ENCODE data around the gene WASHC2C.
"Not testable (repeated sequence)": the region's sequence is repeated elsewhere in the genome, so short reads cannot be mapped to it uniquely, and the experiment has no call there.

Gene WASHC2C

DNA sequence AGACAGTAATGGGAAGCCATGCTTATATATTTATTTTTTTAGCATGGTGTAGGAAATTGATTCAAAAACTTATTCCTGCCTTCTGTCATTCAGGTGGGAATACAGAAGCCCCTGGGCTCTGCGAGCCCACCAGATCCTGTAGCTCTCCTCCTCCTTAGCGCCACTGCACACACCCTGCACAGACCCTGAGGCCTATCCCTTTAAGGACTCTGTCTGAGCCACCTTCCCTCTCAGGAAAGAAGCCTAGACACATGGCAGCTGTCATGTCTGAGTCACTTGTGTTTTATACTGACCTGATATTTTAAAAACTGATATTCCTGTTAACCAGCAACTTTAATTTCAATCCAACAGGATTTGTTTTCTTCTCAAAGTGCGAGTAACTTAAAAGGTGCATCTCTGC lies 36.0 kb downstream of the WASHC2C start:
- not testable (repeated sequence) for H3K27ac ChIP-seq

DNA sequence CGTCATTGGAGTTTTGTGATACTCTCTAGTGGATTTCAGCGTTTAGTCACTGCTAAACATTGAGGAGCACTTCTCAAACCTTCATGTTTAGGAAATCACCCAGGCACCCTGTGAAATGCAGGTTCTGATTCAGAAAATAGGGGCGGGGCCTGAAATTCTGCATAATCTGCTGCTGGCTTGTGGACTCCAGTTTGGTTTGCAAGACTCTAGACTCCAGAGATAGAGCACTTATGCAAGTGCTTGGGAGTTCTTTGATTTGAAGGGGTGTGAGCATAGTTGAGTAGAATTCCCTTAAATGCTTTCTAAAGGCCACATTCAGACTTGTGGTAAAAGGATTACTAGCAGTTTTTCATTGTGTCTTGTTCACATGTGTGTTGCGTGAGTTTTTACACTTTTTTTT lies 41.3 kb downstream of the WASHC2C start:
- H3K27ac ChIP-seq: not testable (repeated sequence)

DNA sequence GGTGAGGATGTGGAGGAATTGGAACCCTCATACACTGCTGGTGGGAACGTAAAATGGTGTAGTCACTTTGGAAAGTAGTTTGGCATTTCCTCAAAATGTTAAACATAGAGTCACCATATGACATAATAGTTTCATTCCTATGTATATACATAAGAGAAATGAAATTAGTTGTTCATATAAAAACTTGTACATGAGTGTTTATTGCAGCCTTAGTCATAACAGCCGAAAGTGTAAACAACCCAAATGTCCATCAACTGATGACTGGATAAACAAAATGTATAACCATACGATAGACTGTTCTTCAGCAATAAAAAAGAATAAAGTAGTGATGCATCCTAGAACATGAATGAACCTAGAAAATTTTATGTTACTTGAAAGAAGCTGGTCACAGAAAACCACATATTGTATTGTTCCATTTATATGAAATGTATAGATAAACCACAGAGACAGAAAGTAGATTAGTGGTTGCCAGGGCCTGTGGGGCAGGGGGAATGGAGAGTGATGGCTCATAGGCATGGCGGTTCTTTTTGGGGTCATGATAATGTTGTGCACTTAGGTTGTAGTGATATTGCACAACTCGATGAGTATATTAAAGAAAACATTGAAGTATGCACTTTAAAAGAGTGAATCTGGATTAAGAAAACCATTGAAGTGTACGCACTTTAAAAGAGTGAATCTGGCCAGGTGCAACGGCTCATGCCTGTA lies 44.8 kb downstream of the WASHC2C start:
- not testable (repeated sequence) for H3K27ac ChIP-seq

DNA sequence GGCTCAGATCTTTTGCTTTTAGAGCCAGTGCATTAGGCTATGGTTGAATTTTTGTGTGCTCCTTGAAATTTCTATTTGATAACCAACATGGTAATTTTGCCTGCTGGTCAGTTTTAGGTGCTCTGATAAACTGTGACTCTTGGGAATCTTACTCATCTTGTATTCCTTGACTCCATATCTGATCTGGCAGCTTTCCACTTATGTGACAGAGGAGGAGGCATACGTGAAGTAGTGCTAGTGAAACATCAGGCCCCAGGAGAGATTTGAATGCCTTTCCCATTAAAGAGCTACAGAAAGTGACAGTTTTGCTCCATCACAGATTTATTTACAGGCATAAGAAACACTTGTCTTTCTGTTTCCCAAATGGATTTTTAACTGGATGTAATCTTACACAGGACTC lies 59.2 kb downstream of the WASHC2C start:
- H3K27ac ChIP-seq: not testable (repeated sequence)

DNA sequence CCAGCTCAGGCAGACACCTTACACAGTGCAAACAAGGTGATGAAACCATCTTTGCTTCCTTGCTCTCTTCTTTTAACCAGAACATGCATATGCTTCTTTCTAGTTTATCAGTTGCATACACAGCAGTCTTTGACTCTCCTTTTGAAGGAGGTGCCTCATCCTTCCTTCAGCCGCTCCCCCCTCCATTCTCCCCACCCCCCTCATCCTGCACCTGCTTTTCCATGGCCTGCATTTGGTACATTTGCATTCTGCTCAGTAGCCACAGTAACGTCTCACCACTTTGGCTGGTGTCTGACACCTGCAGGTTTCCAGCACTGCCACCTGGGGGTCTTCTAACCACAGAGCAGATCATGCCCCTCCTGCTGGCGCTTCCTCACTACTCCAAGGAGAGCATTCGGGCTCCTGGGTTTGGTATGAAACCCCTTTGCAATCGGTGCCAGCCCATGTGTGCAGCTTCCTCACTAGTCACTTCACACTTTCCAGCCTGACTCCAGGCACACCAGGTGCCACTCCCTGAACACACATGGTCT lies 60.2 kb downstream of the WASHC2C start:
- H3K27ac ChIP-seq: not testable (repeated sequence)

DNA sequence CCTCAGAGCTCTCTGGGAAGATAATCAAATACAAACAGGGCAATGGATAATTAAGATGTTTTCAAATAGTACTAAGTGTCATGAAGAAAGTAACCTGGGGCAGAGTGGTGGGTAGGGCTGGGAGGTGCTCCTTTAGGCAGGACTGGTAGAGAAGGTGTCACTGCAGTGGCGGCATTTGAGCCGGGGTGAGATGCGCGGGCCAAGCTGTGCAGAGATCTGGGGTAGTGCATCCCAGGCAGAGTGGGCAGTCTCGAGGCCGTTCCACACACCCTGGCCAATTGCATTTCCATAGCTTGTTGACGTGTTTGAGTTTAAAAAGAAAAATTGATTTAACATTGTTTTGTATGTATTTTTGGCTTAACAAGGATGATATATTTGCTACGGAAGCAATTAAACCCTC lies 62.9 kb downstream of the WASHC2C start:
- H3K27ac ChIP-seq: not testable (repeated sequence)

DNA sequence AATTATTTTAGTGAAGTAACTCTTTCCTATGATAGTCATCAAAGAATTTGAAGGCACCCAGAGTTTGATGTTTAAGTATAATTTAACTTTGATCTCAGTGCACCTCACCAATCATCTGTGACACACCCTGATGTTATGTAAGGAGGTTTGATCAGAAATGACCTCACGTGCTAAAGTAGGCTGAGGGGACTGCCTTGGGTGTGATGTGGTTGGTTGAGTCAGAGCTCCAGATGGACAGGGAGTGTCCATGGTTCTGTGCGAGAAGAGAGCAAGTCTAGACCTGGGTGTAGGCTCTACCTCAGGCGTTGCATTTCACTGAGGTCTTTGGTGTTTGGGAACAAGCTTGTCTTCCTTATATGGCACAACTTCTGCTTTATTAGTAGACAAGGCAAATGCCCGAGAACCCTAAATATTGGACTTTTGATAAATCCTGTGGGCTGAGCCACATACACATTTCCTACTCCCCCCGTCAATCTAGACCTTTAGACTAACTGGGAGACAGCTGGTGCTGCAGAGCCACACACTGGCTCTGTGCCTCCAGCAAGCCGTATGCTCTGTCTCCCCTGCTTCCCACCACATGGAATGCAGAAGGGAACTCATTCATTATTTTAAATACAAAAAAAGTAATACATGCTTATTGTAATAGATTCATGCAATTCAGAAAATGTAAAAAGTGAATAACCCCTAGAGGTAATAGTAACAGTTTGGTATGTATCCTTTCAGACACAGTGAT lies 63.8 kb downstream of the WASHC2C start:
- H3K27ac ChIP-seq: not testable (repeated sequence)

DNA sequence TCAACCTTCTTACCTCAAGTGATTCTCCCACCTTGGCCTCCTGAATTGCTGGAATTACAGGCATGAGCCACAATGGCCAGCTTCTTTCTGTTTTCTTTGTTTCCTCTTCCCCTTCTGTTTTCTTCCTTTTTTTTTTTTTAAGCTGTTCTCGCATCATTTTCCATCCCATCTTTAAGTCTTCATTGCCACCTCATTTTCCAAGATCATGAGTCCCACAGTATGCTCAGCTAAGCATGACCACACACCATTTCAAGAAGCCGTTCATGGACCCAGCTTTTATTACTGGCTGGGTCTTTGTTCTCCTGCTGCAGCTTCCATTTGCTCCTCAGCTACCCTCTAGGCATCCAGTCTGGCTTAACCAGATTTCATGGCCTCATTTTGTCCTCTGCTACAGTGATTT lies 67.7 kb downstream of the WASHC2C start:
- not testable (repeated sequence) for H3K27ac ChIP-seq

DNA sequence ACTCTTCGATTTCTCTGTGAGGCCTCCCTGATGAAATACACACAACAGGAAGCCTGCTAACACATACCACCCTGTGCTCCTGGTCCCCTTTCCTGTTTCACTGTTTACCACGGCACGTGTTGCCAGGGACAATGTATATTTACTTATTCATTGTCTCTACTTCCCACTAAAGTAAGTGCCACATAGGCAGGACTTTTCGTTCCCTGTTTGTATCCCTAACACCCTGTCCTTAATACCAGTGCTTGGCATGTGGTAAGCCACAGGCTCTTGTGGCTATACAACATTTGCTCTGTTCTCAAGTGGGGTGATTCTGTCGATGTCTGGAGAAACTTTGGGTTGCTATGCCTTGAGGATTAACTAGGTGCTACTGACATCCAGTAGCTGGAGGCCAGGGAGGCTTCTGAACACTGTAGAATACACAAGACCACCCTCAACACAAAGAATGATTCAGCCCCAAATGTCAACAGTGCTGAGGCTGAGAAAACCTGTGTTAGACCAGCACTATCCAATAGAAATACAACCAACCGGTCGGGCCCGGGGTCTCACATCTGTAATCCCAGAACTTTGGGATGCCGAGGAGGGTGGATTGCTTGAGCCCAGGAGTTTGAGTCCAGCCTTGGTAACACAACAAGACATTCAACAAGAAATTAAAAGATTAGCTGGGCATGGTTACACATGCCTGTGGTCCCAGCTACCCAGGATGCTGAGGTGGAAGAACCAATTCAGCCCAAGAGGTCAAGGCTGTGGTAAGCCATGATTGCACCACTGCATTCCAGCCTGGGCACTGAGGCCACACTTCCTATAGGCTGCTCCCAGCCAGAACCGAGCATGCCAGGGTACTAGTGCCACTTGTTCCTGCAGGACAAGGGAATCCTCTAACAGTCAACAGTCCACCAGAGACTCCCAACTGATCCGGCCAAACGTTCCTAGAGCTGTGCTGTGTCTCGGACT lies 76.3 kb downstream of the WASHC2C start:
- H3K27ac ChIP-seq: not testable (repeated sequence)

DNA sequence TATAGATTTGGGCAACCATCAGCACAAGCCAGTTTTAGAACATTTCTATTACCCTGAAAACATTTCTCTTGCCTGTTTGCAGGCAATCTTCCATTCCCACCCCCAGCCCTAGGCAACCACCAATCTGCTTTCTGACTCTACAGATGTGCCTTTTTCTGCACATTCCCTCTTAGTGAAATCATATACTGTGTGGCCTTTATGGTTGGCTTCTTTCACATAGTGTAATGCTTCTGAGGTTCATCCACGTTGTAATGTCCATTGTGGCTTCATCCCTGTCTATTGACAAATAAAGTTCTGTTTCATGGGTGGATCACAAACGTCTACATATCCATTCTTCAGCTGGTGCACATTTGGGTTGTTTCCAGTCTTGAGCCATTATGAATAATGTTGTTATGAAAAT lies 77.9 kb downstream of the WASHC2C start:
- not testable (repeated sequence) for H3K27ac ChIP-seq

DNA sequence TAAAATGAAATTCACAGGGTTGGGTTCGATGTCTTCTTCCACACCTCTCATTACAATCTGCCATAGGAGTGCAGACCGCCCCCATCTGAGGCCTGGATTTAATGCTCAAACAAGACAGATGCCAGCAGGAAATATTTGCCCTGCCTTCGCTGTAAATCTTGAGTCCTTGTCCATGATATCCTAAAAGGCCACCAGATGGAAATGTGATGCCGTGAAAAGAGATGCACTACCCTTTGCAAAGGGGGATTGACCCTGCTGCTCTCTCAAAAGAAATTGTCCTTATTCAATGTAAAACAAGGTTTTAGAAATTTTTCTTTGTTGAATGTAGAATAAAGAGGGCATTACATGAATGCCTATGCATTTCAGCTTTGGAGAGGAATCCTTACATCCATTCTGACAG lies 82.8 kb downstream of the WASHC2C start:
- H3K27ac ChIP-seq: no peak overlapping the region
- TF ChIP-seq, protein P1, sequence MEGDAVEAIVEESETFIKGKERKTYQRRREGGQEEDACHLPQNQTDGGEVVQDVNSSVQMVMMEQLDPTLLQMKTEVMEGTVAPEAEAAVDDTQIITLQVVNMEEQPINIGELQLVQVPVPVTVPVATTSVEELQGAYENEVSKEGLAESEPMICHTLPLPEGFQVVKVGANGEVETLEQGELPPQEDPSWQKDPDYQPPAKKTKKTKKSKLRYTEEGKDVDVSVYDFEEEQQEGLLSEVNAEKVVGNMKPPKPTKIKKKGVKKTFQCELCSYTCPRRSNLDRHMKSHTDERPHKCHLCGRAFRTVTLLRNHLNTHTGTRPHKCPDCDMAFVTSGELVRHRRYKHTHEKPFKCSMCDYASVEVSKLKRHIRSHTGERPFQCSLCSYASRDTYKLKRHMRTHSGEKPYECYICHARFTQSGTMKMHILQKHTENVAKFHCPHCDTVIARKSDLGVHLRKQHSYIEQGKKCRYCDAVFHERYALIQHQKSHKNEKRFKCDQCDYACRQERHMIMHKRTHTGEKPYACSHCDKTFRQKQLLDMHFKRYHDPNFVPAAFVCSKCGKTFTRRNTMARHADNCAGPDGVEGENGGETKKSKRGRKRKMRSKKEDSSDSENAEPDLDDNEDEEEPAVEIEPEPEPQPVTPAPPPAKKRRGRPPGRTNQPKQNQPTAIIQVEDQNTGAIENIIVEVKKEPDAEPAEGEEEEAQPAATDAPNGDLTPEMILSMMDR (conservative IDR thresholded peaks at IDR 0.05): no peak
- TF ChIP-seq ZFX (IDR thresholded peaks at IDR 0.05): no peak

DNA sequence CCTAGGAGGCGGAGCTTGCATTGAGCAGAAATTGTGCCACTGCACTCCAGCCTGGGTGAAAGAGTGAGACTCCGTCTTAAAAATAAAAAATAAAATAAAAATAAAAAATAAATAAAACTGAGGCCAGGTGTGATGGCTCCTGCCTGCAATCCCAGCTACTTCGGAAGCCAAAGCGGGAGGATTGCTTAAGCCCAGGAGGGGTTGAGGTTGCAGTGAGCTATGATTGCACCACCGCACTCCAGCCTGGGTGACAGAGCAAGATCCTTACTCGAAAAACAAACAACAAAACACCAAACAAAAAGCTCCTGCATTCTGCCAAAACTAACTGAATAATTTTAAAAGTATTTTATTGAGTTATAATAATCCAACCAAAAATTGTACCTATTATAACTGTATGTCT lies 84.0 kb downstream of the WASHC2C start:
- no peak overlapping the region for H3K27ac ChIP-seq

DNA sequence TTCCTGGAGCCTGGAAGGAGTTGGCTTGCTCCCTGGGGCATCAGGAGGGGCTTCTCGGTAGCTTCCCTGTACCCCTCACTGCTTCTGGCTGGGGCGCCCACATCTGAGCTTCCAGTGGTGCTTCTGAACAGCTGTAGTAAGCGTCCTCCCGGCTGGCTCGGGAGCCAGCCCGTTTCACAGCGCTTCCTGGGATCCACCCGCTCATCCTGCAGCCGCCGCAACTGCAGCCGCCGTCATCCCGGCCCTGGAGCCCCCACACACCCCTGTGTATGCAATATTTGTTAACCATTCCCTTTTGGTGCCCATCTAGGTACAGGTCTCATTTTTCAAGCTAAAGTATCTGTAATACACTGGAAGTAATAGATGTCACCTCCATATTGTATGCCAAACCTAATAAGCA lies 85.9 kb downstream of the WASHC2C start:
- H3K27ac ChIP-seq: not testable (repeated sequence)

More for the DNA sequence above, 84.0 kb downstream of the WASHC2C start:
- no peak for TF ChIP-seq ZFX (IDR thresholded peaks at IDR 0.05)
- TF ChIP-seq, protein P1 (conservative IDR thresholded peaks at IDR 0.05): no peak

DNA sequence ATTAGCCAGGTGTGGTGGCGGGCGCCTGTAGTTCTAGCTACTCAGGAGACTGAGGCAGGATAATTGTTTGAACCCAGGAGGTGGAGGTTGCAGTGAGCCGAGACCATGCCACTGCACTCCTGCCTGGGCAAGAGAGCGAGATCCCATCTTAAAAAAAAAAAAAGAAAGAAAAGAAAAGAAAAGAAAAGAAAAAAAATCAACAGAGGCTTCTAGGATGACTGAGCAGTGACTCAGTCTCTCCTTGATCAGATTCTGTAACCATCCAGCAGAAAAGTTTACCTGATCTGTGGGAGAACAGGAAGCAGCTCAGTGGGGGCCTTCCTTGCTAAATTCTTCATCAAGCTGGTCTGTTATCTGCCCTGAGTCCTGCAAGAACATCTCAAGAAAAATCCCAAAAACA lies 87.1 kb downstream of the WASHC2C start:
- H3K27ac ChIP-seq: not testable (repeated sequence)
